Right hindlimb (tissue), 1 donor: ENCODE measurements around the gene PTGER1.
"Not testable (repeated sequence)": the region's sequence is repeated elsewhere in the genome, so short reads cannot be mapped to it uniquely, and the experiment has no call there.

Experiments
- DNase-seq: peaks from one replicate; pipeline ENCODE4 v3.0.0-alpha.2; 2018

Gene PTGER1

GRCh38 chr19:14473978-14474578 lies 1.1 kb downstream of the PTGER1 start:
- no peak for DNase-seq

- DNase-seq: no peak
These were observed 1.8 kb downstream of the PTGER1 start for GRCh38 chr19:14473073-14473977.

GRCh38 chr19:14472202-14472938 lies 2.8 kb downstream of the PTGER1 start:
- DNase-seq: peak; percentile 79

- DNase-seq: no peak
These were observed 3.5 kb downstream of the PTGER1 start for GRCh38 chr19:14471436-14472187.

- DNase-seq: no peak
These were observed 4.9 kb downstream of the PTGER1 start for GRCh38 chr19:14470031-14470876.

GRCh38 chr19:14467816-14468215 lies 7.3 kb downstream of the PTGER1 start:
- no peak for DNase-seq

GRCh38 chr19:14467391-14467790 lies 7.8 kb downstream of the PTGER1 start:
- no peak for DNase-seq

GRCh38 chr19:14463747-14464146 lies 11.4 kb downstream of the PTGER1 start:
- DNase-seq: no peak

- not testable (repeated sequence) for DNase-seq
These were observed 12.8 kb downstream of the PTGER1 start for GRCh38 chr19:14462401-14462800.

GRCh38 chr19:14460935-14461334 lies 14.2 kb downstream of the PTGER1 start:
- DNase-seq: no peak

- DNase-seq: no peak
These were observed 15.5 kb downstream of the PTGER1 start for GRCh38 chr19:14459703-14460102.

GRCh38 chr19:14452303-14452702 lies 22.9 kb downstream of the PTGER1 start:
- DNase-seq: not testable (repeated sequence)

GRCh38 chr19:14450876-14451275 lies 24.3 kb downstream of the PTGER1 start:
- DNase-seq: no peak

GRCh38 chr19:14450168-14450874 lies 24.8 kb downstream of the PTGER1 start:
- DNase-seq: no peak

- no peak for DNase-seq
These were observed 25.8 kb downstream of the PTGER1 start for GRCh38 chr19:14449321-14449720.

GRCh38 chr19:14446336-14447036 lies 28.7 kb downstream of the PTGER1 start:
- no peak for DNase-seq

GRCh38 chr19:14443632-14444216 lies 31.4 kb downstream of the PTGER1 start:
- no peak for DNase-seq

- DNase-seq: no peak
These were observed 32.1 kb downstream of the PTGER1 start for GRCh38 chr19:14442891-14443631.
